Lung (tissue), 12 donors: ENCODE measurements around the gene CD200R1. TPM values are rescaled to one million over a fixed set of nuclear protein-coding genes. Genes with fewer than 3 reads are reported as not detected.
"Not testable (repeated sequence)": the region's sequence is repeated elsewhere in the genome, so short reads cannot be mapped to it uniquely, and the experiment has no call there.

Source experiments
- ATAC-seq: fragments of 200-7000 bp; cut with Tn5 transposase; one replicate; pipeline ENCODE4 v1.9.1; 2020; ENCODE audit warnings: moderate number of reproducible peaks; ENCODE audit not compliant: insufficient read depth, low FRiP score
- DNase-seq, 3 donors: peaks; one replicate each; pipeline ENCODE4 v3.0.0-alpha.2; 2013 to 2017
- H3K27ac ChIP-seq, 2 donors: one replicate each; pipeline ENCODE4 v1.5.1; 2013; ENCODE audit warnings: mild to moderate bottlenecking in 2 of 2, moderate library complexity in 2 of 2, control low read depth in 1 of 2, inconsistent platforms in 1 of 2, low read depth in 1 of 2, low read length in 1 of 2
- H3K27me3 ChIP-seq, 3 donors: one replicate each; pipeline ENCODE4 v1.5.1; 2013; ENCODE audit warnings: low read length in 2 of 3; ENCODE audit not compliant: control insufficient read depth in 3 of 3, insufficient read depth in 3 of 3
- H3K36me3 ChIP-seq, 4 donors: one replicate each; pipeline ENCODE4 v1.5.1; 2013; ENCODE audit warnings: low read length in 4 of 4, mild to moderate bottlenecking in 1 of 4, moderate library complexity in 1 of 4; ENCODE audit not compliant: control insufficient read depth in 4 of 4, insufficient read depth in 4 of 4
- H3K4me1 ChIP-seq, 5 donors: one replicate each; pipeline ENCODE4 v1.5.1; 2013; ENCODE audit warnings: low read length in 5 of 5, mild to moderate bottlenecking in 2 of 5, moderate library complexity in 1 of 5; ENCODE audit not compliant: control insufficient read depth in 5 of 5, insufficient read depth in 5 of 5
- H3K4me3 ChIP-seq: one replicate; pipeline ENCODE4 v1.5.1; 2013; ENCODE audit warnings: mild to moderate bottlenecking, control low read depth, moderate library complexity
- H3K9ac ChIP-seq, 2 donors: one replicate each; pipeline ENCODE4 v1.5.1; 2013; ENCODE audit warnings: low read length in 2 of 2, control low read depth in 1 of 2; ENCODE audit not compliant: insufficient read depth in 1 of 2
- H3K9me3 ChIP-seq, 4 donors: one replicate each; pipeline ENCODE4 v1.5.1; 2013; ENCODE audit warnings: low read length in 3 of 4, mild to moderate bottlenecking in 1 of 4, moderate library complexity in 1 of 4; ENCODE audit not compliant: control insufficient read depth in 4 of 4, insufficient read depth in 3 of 4
- WGBS, 2 donors: extraction: QIAGEN DNeasy Blood & Tissue Kit; methylation state at CpG; one replicate each; pipeline ENCODE4 v1.1.7; 2013; 5-methylcytosine and 5-hydroxymethylcytosine counted together
- polyA plus RNA-seq, 2 donors: library from polyadenylated mRNA; stranded (reverse); fragments of 200-250 nt; gene quantifications; one replicate each; pipeline ENCODE4 v1.2.1, GENCODE V29; 2013
- total RNA-seq, 2 donors: library from RNA; depleted of rRNA in 1 of 2; stranded (reverse); fragments of >200 nt in 1 of 2; gene quantifications; one replicate each; pipeline ENCODE4 v1.2.1, GENCODE V29; 2014 to 2021
- TF ChIP-seq, protein P1 (sequence below): IDR thresholded peaks from 2 replicates; pipeline ENCODE4 v1.5.1; 2012; ENCODE audit warnings: mild to moderate bottlenecking; ENCODE audit errors: control extremely low read depth, extremely low read depth
- donor health status: control.
- donor health status: control.
- donor health status: Bipolar disorder and iron deficiency.
- donor health status: healthy.
- donor health status: DM: yes; HTN: yes; CAD: no.

The CD200R1 gene
- total and polyA plus RNA-seq, 4 donors: 0.22 to 2.2 (median 0.58) TPM

DNA sequence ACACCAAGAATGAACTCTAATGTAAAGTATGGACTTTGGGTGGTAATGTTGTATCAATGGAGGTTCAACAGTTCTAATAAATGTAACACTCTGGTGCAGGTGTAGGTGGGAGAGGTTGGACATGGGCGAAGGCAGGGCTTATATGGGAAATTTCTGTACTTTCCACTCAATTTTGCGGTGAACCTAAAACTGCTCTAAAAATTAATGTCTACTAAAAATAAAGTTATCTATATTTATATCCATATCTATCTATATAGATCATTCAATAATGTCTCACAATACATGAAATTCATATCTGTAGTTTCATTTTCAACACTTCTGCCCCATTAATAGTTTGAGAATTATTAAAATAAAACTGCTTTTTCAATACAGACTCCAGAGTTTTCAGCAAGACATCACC, 49.3 kb downstream of the CD200R1 start:
- ATAC-seq (no peak), DNase-seq (no peak)
- H3K36me3 ChIP-seq: peaks cover 0 to 1% (median 0%) of the 10 kb centered on the region in 4 donors

GRCh38 chr3:112919541-112919940, 55.4 kb downstream of the CD200R1 start:
- 65 to 81% methylated on average over 5 of the region's 5 CpGs for WGBS, 2 donors
- not testable (repeated sequence) for H3K27ac ChIP-seq, H3K9me3 ChIP-seq, H3K9ac ChIP-seq, DNase-seq, H3K4me3 ChIP-seq, H3K36me3 ChIP-seq, H3K4me1 ChIP-seq, H3K27me3 ChIP-seq, ATAC-seq

More for the DNA sequence above, 49.3 kb downstream of the CD200R1 start:
- Histone ChIP-seq H3K9me3 (no peaks in the 10 kb centered on the region), H3K4me3 (no peak overlapping the region), H3K27me3 (peaks cover 0 to 16% (median 0%) of the 10 kb centered on the region in 3 donors), H3K27ac (no peak overlapping the region), H3K9ac (no peak overlapping the region), H3K4me1 (no peaks in the 10 kb centered on the region)
- TF ChIP-seq, protein P1, sequence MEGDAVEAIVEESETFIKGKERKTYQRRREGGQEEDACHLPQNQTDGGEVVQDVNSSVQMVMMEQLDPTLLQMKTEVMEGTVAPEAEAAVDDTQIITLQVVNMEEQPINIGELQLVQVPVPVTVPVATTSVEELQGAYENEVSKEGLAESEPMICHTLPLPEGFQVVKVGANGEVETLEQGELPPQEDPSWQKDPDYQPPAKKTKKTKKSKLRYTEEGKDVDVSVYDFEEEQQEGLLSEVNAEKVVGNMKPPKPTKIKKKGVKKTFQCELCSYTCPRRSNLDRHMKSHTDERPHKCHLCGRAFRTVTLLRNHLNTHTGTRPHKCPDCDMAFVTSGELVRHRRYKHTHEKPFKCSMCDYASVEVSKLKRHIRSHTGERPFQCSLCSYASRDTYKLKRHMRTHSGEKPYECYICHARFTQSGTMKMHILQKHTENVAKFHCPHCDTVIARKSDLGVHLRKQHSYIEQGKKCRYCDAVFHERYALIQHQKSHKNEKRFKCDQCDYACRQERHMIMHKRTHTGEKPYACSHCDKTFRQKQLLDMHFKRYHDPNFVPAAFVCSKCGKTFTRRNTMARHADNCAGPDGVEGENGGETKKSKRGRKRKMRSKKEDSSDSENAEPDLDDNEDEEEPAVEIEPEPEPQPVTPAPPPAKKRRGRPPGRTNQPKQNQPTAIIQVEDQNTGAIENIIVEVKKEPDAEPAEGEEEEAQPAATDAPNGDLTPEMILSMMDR: no peak
- 88 to 92% methylated on average over 2 of the region's 2 CpGs for WGBS, 2 donors

DNA sequence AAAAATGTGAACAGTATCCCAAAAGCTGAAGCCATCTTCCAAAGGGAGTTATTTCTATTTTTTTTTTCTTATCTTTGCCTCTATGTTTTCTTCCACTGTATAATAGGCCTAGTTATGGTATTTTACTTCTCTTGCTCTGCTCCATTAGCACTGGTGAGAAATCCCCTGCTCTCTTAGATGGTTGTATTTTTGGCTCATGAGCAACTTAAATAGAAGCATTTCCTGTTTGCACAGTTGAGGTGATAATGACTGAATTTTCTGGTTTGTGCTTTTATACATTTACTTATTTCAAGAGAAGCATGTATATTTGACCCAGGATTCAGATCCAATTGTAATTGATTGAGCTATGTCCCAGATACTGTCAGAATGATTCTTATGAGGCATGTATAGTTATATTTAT, 66.7 kb downstream of the CD200R1 start:
- peaks cover 0 to 9% (median 0%) of the 10 kb centered on the region in 4 donors for H3K9me3 ChIP-seq
- no peaks in the 10 kb centered on the region for H3K4me1 ChIP-seq
- ATAC-seq (no peak), DNase-seq (no peak)
- TF ChIP-seq, protein P1: no peak
- H3K27me3 ChIP-seq: no peaks in the 10 kb centered on the region
- no peak overlapping the region for H3K4me3 ChIP-seq
- no peaks in the 10 kb centered on the region for H3K36me3 ChIP-seq
- H3K9ac ChIP-seq: no peak overlapping the region
- no peak overlapping the region for H3K27ac ChIP-seq

DNA sequence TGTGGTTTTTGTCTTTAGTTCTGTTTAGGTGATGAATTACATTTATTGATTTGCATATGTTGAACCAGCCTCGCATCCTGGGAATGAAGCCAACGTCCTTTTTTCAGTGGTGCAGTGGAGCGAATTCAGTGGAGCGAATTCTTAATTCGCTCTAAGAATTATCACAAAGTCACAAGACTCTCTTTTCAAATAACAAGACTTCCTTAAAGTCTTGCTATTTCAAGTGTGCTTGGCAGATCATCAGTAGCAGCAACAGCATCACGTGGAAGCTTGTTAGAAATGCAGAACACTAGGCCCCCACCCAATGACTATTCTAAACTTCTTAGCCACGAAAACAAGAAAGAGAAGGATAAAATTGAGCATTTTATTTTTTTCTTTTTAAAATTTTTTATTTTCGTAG, 70.1 kb downstream of the CD200R1 start:
- Histone ChIP-seq H3K27ac (no peak overlapping the region), H3K9ac (no peak overlapping the region), H3K4me1 (peaks cover 0 to 7% (median 0%) of the 10 kb centered on the region in 5 donors), H3K36me3 (no peaks in the 10 kb centered on the region), H3K4me3 (no peak overlapping the region), H3K9me3 (peaks cover 0 to 9% (median 1%) of the 10 kb centered on the region in 4 donors), H3K27me3 (no peaks in the 10 kb centered on the region)
- no peak for DNase-seq
- TF ChIP-seq, protein P1: no peak
- 82 to 88% methylated on average over 8 of the region's 8 CpGs for WGBS, 2 donors
- no peak for ATAC-seq
